Measurements from ENCODE around the gene DIAPH2. TPM values are rescaled to one million over a fixed set of nuclear protein-coding genes. Genes with fewer than 3 reads are reported as not detected.

The DIAPH2 gene
- total RNA-seq, 1 experiment from 2014 or later, result 15.9 TPM

DNA sequence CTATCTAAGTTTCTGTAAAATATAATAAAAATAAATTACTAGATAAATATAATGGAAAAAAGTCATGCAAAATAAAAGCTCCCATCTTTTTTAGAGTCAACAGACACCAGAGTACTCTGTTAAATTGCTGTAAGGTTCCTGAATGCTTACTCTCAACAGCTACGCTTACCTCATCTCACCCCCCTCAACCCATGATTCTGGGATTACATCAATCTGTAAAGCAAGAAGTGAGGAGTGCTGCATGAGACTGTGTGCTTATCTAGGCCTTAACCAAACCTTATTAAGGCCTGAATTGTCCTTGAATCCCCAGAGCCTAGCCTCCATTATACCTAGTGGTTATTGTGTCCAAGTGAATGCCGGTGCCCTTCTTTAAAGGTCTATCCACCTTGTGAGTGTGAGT is 934.9 kb downstream of the DIAPH2 start:
- Mint-ChIP-seq H3K4me3 (no peak overlapping the region), H3K27ac (no peak overlapping the region), H3K4me1 (no peaks in the 10 kb centered on the region), H3K27me3 (ENCODE audit: low read depth) (no peaks in the 10 kb centered on the region), H3K36me3 (no peaks in the 10 kb centered on the region), H3K9me3 (no peaks in the 10 kb centered on the region)
- no peak for DNase-seq (ENCODE audit: low spot score)
- no peak for ATAC-seq
- ChIA-PET POLR2A (no interaction called here), CTCF (no interaction called here)
- TF ChIP-seq, protein P1, sequence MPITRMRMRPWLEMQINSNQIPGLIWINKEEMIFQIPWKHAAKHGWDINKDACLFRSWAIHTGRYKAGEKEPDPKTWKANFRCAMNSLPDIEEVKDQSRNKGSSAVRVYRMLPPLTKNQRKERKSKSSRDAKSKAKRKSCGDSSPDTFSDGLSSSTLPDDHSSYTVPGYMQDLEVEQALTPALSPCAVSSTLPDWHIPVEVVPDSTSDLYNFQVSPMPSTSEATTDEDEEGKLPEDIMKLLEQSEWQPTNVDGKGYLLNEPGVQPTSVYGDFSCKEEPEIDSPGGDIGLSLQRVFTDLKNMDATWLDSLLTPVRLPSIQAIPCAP (CRISPR knock-in tag; IDR thresholded peaks at IDR 0.05), result no peak
- no peak for TF ChIP-seq ZNF232 (CRISPR knock-in tag; IDR thresholded peaks at IDR 0.05)
- no peak for TF ChIP-seq ELF4 (CRISPR knock-in tag; IDR thresholded peaks at IDR 0.05; ENCODE audit: low read depth)
- no peak for TF ChIP-seq ZNF416 (CRISPR knock-in tag; IDR thresholded peaks at IDR 0.05)
- TF ChIP-seq NR1H2 (CRISPR knock-in tag; IDR thresholded peaks at IDR 0.05), result no peak
- no peak for TF ChIP-seq NR2C2 (CRISPR knock-in tag; IDR thresholded peaks at IDR 0.05)
- TF ChIP-seq, protein P2, sequence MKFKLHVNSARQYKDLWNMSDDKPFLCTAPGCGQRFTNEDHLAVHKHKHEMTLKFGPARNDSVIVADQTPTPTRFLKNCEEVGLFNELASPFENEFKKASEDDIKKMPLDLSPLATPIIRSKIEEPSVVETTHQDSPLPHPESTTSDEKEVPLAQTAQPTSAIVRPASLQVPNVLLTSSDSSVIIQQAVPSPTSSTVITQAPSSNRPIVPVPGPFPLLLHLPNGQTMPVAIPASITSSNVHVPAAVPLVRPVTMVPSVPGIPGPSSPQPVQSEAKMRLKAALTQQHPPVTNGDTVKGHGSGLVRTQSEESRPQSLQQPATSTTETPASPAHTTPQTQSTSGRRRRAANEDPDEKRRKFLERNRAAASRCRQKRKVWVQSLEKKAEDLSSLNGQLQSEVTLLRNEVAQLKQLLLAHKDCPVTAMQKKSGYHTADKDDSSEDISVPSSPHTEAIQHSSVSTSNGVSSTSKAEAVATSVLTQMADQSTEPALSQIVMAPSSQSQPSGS (CRISPR knock-in tag; IDR thresholded peaks at IDR 0.05; ENCODE audit: borderline replicate concordance, low read depth), result no peak

DNA sequence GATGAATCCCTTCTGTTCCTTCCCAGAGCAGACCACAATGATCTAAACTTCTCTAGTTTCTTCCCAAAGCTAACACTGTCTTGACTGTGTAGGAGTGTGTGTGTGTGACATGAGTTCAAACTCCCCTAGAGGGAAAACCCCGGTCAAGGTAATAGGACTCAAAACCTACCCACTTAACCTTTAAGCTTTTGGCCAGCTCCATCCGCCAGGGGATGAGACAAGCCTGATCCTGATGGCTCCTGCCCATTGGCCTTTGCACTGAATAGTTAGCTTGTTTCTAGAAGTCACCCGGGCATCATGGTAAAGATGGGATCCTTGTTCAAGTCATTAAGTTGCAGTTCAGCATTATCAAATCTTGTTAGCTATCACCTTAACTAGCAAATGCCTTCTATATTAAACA is 937.5 kb downstream of the DIAPH2 start:
- no peaks in the 10 kb centered on the region for H3K36me3 Mint-ChIP-seq
- 0 out of 2 replicates have a peak, but pooled peaks cover 5% of the 10 kb centered on the region for H3K9me3 Mint-ChIP-seq
- ATAC-seq (no peak), DNase-seq (ENCODE audit: low spot score) (no peak)
- H3K27me3 Mint-ChIP-seq (ENCODE audit: low read depth), result no peaks in the 10 kb centered on the region
- ChIA-PET CTCF (no interaction called here), POLR2A (no interaction called here)
- H3K27ac Mint-ChIP-seq, result no peak overlapping the region
- TF ChIP-seq, protein P3, sequence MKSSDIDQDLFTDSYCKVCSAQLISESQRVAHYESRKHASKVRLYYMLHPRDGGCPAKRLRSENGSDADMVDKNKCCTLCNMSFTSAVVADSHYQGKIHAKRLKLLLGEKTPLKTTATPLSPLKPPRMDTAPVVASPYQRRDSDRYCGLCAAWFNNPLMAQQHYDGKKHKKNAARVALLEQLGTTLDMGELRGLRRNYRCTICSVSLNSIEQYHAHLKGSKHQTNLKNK (CRISPR knock-in tag; IDR thresholded peaks at IDR 0.05), result no peak
- TF ChIP-seq OVOL2 (CRISPR knock-in tag; IDR thresholded peaks at IDR 0.05; ENCODE audit: borderline replicate concordance) (no peak), ELF4 (CRISPR knock-in tag; IDR thresholded peaks at IDR 0.05; ENCODE audit: low read depth) (no peak), RELA (CRISPR knock-in tag; IDR thresholded peaks at IDR 0.05; ENCODE audit: borderline replicate concordance) (no peak), ZNF423 (CRISPR knock-in tag; IDR thresholded peaks at IDR 0.05) (no peak), GTF2I (CRISPR knock-in tag; conservative IDR thresholded peaks at IDR 0.05) (no peak), TCF7 (CRISPR knock-in tag; IDR thresholded peaks at IDR 0.05; ENCODE audit: low read depth) (no peak), ZNF317 (CRISPR knock-in tag; IDR thresholded peaks at IDR 0.05; ENCODE audit: borderline replicate concordance, low read depth) (no peak), JAZF1 (CRISPR knock-in tag; IDR thresholded peaks at IDR 0.05) (no peak)
- TF ChIP-seq, protein P4, sequence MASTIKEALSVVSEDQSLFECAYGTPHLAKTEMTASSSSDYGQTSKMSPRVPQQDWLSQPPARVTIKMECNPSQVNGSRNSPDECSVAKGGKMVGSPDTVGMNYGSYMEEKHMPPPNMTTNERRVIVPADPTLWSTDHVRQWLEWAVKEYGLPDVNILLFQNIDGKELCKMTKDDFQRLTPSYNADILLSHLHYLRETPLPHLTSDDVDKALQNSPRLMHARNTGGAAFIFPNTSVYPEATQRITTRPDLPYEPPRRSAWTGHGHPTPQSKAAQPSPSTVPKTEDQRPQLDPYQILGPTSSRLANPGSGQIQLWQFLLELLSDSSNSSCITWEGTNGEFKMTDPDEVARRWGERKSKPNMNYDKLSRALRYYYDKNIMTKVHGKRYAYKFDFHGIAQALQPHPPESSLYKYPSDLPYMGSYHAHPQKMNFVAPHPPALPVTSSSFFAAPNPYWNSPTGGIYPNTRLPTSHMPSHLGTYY (CRISPR knock-in tag; IDR thresholded peaks at IDR 0.05), result no peak
- TF ChIP-seq, protein P5, sequence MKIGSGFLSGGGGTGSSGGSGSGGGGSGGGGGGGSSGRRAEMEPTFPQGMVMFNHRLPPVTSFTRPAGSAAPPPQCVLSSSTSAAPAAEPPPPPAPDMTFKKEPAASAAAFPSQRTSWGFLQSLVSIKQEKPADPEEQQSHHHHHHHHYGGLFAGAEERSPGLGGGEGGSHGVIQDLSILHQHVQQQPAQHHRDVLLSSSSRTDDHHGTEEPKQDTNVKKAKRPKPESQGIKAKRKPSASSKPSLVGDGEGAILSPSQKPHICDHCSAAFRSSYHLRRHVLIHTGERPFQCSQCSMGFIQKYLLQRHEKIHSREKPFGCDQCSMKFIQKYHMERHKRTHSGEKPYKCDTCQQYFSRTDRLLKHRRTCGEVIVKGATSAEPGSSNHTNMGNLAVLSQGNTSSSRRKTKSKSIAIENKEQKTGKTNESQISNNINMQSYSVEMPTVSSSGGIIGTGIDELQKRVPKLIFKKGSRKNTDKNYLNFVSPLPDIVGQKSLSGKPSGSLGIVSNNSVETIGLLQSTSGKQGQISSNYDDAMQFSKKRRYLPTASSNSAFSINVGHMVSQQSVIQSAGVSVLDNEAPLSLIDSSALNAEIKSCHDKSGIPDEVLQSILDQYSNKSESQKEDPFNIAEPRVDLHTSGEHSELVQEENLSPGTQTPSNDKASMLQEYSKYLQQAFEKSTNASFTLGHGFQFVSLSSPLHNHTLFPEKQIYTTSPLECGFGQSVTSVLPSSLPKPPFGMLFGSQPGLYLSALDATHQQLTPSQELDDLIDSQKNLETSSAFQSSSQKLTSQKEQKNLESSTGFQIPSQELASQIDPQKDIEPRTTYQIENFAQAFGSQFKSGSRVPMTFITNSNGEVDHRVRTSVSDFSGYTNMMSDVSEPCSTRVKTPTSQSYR (CRISPR knock-in tag; IDR thresholded peaks at IDR 0.05), result no peak
- TF ChIP-seq, protein P6, sequence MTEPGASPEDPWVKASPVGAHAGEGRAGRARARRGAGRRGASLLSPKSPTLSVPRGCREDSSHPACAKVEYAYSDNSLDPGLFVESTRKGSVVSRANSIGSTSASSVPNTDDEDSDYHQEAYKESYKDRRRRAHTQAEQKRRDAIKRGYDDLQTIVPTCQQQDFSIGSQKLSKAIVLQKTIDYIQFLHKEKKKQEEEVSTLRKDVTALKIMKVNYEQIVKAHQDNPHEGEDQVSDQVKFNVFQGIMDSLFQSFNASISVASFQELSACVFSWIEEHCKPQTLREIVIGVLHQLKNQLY (CRISPR knock-in tag; IDR thresholded peaks at IDR 0.05), result no peak
- TF ChIP-seq, protein P7, sequence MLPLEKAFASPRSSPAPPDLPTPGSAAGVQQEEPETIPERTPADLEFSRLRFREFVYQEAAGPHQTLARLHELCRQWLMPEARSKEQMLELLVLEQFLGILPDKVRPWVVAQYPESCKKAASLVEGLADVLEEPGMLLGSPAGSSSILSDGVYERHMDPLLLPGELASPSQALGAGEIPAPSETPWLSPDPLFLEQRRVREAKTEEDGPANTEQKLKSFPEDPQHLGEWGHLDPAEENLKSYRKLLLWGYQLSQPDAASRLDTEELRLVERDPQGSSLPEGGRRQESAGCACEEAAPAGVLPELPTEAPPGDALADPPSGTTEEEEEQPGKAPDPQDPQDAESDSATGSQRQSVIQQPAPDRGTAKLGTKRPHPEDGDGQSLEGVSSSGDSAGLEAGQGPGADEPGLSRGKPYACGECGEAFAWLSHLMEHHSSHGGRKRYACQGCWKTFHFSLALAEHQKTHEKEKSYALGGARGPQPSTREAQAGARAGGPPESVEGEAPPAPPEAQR (CRISPR knock-in tag; IDR thresholded peaks at IDR 0.05), result no peak
- TF ChIP-seq, protein P8, sequence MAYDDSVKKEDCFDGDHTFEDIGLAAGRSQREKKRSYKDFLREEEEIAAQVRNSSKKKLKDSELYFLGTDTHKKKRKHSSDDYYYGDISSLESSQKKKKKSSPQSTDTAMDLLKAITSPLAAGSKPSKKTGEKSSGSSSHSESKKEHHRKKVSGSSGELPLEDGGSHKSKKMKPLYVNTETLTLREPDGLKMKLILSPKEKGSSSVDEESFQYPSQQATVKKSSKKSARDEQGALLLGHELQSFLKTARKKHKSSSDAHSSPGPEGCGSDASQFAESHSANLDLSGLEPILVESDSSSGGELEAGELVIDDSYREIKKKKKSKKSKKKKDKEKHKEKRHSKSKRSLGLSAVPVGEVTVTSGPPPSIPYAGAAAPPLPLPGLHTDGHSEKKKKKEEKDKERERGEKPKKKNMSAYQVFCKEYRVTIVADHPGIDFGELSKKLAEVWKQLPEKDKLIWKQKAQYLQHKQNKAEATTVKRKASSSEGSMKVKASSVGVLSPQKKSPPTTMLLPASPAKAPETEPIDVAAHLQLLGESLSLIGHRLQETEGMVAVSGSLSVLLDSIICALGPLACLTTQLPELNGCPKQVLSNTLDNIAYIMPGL (CRISPR knock-in tag; IDR thresholded peaks at IDR 0.05), result no peak
- no peaks in the 10 kb centered on the region for H3K4me1 Mint-ChIP-seq
- no peak overlapping the region for H3K4me3 Mint-ChIP-seq
